ENCODE results near the gene EEA1.

- no peak for TF ChIP-seq CTCF (IDR thresholded peaks at IDR 0.05)
- no peak for TF ChIP-seq POLR2A (IDR thresholded peaks at IDR 0.05)
Measured at GRCh38 chr12:92764831-92765230, 164.3 kb downstream of the EEA1 start.

Data from right lobe of liver (tissue), 4 donors.